ENCODE measurements around the gene MAPK8IP3. TPM values are rescaled to one million over a fixed set of nuclear protein-coding genes. Genes with fewer than 3 reads are reported as not detected.

The MAPK8IP3 gene
- polyA plus RNA-seq, 1 donor (not counting 4 experiments of a cell fraction or from before 2014, with no cell fraction given) = 11.7 TPM

- Histone ChIP-seq H3K4me3 (ENCODE audit: control insufficient read depth in 2 of 3, extremely low read depth in 1 of 3, insufficient read depth in 2 of 3, low read depth in 1 of 3, low read length in 3 of 3) (no peak overlapping the region), H3K27me3 (ENCODE audit: control insufficient read depth, extremely low read depth, insufficient read depth, low read length) (no peaks in the 10 kb centered on the region), H3K9me3 (ENCODE audit: control insufficient read depth, low read depth, low read length) (no peaks in the 10 kb centered on the region), H3K79me2 (ENCODE audit: control insufficient read depth, insufficient read depth, low read length) (no peaks in the 10 kb centered on the region), H3K27ac (ENCODE audit: control insufficient read depth, insufficient read depth, low read length) (no peak overlapping the region), H3K9ac (ENCODE audit: control insufficient read depth, extremely low read depth, insufficient read depth, low read length) (no peak overlapping the region), H3K4me2 (ENCODE audit: control insufficient read depth, extremely low read depth, insufficient read depth, low read depth, low read length) (no peak overlapping the region), H3K9me1 (ENCODE audit: control insufficient read depth, extremely low read depth, insufficient read depth, low read length) (no peaks in the 10 kb centered on the region), H4K20me1 (ENCODE audit: control insufficient read depth, extremely low read depth, insufficient read depth, low read length) (no peaks in the 10 kb centered on the region), H3K4me1 (ENCODE audit: control insufficient read depth, extremely low read depth, insufficient read depth, low read length) (no peaks in the 10 kb centered on the region), H3K36me3 (ENCODE audit: control insufficient read depth in 2 of 2, extremely low read depth in 1 of 2, insufficient read depth in 2 of 2, low read length in 2 of 2) (peaks cover 0 to 5% of the 10 kb centered on the region in 2 experiments), H2AFZ (ENCODE audit: control insufficient read depth, low read length) (no peak overlapping the region)
- DNase-seq (ENCODE audit: low read depth, low spot score) (no peak), FAIRE-seq (no peak)
- dilution Hi-C loops (cut with MboI; ENCODE audit: extremely low pct_ligation_motif_present, low sequenced_read_pairs) = no loop called here
- TF ChIP-seq CTCF (optimal IDR thresholded peaks at IDR 0.05 in 1 of 3, IDR thresholded peaks at IDR 0.05 in 1 of 3, conservative IDR thresholded peaks at IDR 0.05 in 1 of 3; ENCODE audit: extremely low read depth in 1 of 3, insufficient read depth in 2 of 3, low read length in 3 of 3) (no peak), EZH2 (IDR thresholded peaks at IDR 0.05; ENCODE audit: low read length) (no peak)
Measured at GRCh38 chr16:1810536-1810935, 104.5 kb downstream of the MAPK8IP3 start.

GRCh38 chr16:1812732-1813163 lies 106.8 kb downstream of the MAPK8IP3 start:
- Histone ChIP-seq H3K79me2 (ENCODE audit: control insufficient read depth, insufficient read depth, low read length) (no peaks in the 10 kb centered on the region), H3K36me3 (ENCODE audit: control insufficient read depth in 2 of 2, extremely low read depth in 1 of 2, insufficient read depth in 2 of 2, low read length in 2 of 2) (peaks cover 0 to 13% of the 10 kb centered on the region in 2 experiments), H3K4me3 (ENCODE audit: control insufficient read depth in 2 of 3, extremely low read depth in 1 of 3, insufficient read depth in 2 of 3, low read depth in 1 of 3, low read length in 3 of 3) (no peak overlapping the region), H4K20me1 (ENCODE audit: control insufficient read depth, extremely low read depth, insufficient read depth, low read length) (no peaks in the 10 kb centered on the region), H3K9ac (ENCODE audit: control insufficient read depth, extremely low read depth, insufficient read depth, low read length) (no peak overlapping the region), H3K27ac (ENCODE audit: control insufficient read depth, insufficient read depth, low read length) (no peak overlapping the region), H3K4me2 (ENCODE audit: control insufficient read depth, extremely low read depth, insufficient read depth, low read depth, low read length) (no peak overlapping the region), H2AFZ (ENCODE audit: control insufficient read depth, low read length) (no peak overlapping the region), H3K9me3 (ENCODE audit: control insufficient read depth, low read depth, low read length) (no peaks in the 10 kb centered on the region), H3K9me1 (ENCODE audit: control insufficient read depth, extremely low read depth, insufficient read depth, low read length) (no peaks in the 10 kb centered on the region), H3K4me1 (ENCODE audit: control insufficient read depth, extremely low read depth, insufficient read depth, low read length) (no peaks in the 10 kb centered on the region), H3K27me3 (ENCODE audit: control insufficient read depth, extremely low read depth, insufficient read depth, low read length) (no peaks in the 10 kb centered on the region)
- DNase-seq (ENCODE audit: low read depth, low spot score) = no peak
- FAIRE-seq = no peak
- TF ChIP-seq CTCF (optimal IDR thresholded peaks at IDR 0.05 in 1 of 3, IDR thresholded peaks at IDR 0.05 in 1 of 3, conservative IDR thresholded peaks at IDR 0.05 in 1 of 3; ENCODE audit: extremely low read depth in 1 of 3, insufficient read depth in 2 of 3, low read length in 3 of 3) = peak; percentile 61 to 80 (median 73)
- no peak for TF ChIP-seq EZH2 (IDR thresholded peaks at IDR 0.05; ENCODE audit: low read length)
- dilution Hi-C loops (cut with MboI; ENCODE audit: extremely low pct_ligation_motif_present, low sequenced_read_pairs) = no loop called here

Data from keratinocyte (primary cell).